Endodermal cell (in vitro differentiated cells): ENCODE data around the gene ATN1. TPM values are rescaled to one million over a fixed set of nuclear protein-coding genes. Genes with fewer than 3 reads are reported as not detected.

ENCODE experiments used
- DNase-seq: peaks from one replicate; pipeline ENCODE4 v3.0.0-alpha.2; 2017
- H3K27ac ChIP-seq: 2 replicates; pipeline ENCODE4 v1.5.1; 2013; ENCODE audit warnings: mild to moderate bottlenecking, low read depth, low read length, moderate library complexity
- H3K27me3 ChIP-seq: 2 replicates; pipeline ENCODE4 v1.6.1; 2013; ENCODE audit warnings: mild to moderate bottlenecking, low read length, moderate library complexity; ENCODE audit not compliant: insufficient read depth, control insufficient read depth, poor library complexity, severe bottlenecking
- H3K36me3 ChIP-seq: 2 replicates; pipeline ENCODE4 v1.7.0; 2013; ENCODE audit warnings: mild to moderate bottlenecking, low read length, moderate library complexity; ENCODE audit not compliant: control insufficient read depth, insufficient read depth
- H3K4me1 ChIP-seq: one replicate; pipeline ENCODE4 v1.7.0; 2013; ENCODE audit warnings: low read length; ENCODE audit not compliant: control insufficient read depth, insufficient read depth
- H3K4me3 ChIP-seq: 2 replicates; pipeline ENCODE4 v1.5.1; 2013; ENCODE audit warnings: mild to moderate bottlenecking, low read length, moderate library complexity
- H3K9ac ChIP-seq: 2 replicates; pipeline ENCODE4 v1.6.1; 2013; ENCODE audit warnings: mild to moderate bottlenecking, low read length, moderate library complexity; ENCODE audit not compliant: poor library complexity, severe bottlenecking; ENCODE audit errors: extremely low read depth
- H3K9me3 ChIP-seq: 2 replicates; pipeline ENCODE4 v1.6.1; 2013; ENCODE audit warnings: mild to moderate bottlenecking, low read length, moderate library complexity; ENCODE audit not compliant: control insufficient read depth
- H3K27ac Mint-ChIP-seq: 2 replicates; pipeline ENCODE4 v1.8.0; 2020; ENCODE audit warnings: mixed read lengths
- H3K27me3 Mint-ChIP-seq: 2 replicates; pipeline ENCODE4 v1.8.0; 2021; ENCODE audit warnings: mild to moderate bottlenecking, mixed read lengths; ENCODE audit not compliant: insufficient read depth
- H3K36me3 Mint-ChIP-seq: 2 replicates; pipeline ENCODE4 v1.8.0; 2020; ENCODE audit warnings: low read depth, mixed read lengths
- H3K4me1 Mint-ChIP-seq: 2 replicates; pipeline ENCODE4 v1.8.0; 2020; ENCODE audit warnings: mixed read lengths
- H3K4me3 Mint-ChIP-seq: 2 replicates; pipeline ENCODE4 v1.8.0; 2020; ENCODE audit warnings: mild to moderate bottlenecking, moderate library complexity, mixed read lengths
- H3K9me3 Mint-ChIP-seq: 2 replicates; pipeline ENCODE4 v1.8.0; 2020; ENCODE audit warnings: mild to moderate bottlenecking, mixed read lengths
- WGBS, 2 experiments: methylation state at CpG; one replicate each; pipeline versions ENCODE4 v1.1.5 to v1.1.7; 2013; ENCODE audit warnings: missing lambda C conversion rate in 2 of 2, mixed read lengths in 1 of 2; ENCODE audit not compliant: insufficient coverage in 1 of 2, insufficient read length in 1 of 2; 5-methylcytosine and 5-hydroxymethylcytosine counted together
- total RNA-seq, 2 donors: library from RNA; stranded (reverse); fragmentation: NEBNext Ultra II Directional in 1 of 2; extraction: Animal tissue kit (Norgen Biotek cat#: 25700) in 1 of 2; gene quantifications; 2 replicates in 1 of 2; 3 replicates in 1 of 2; pipeline ENCODE4 v1.2.1, GENCODE V29; 2021
- TF ChIP-seq, protein P1 (sequence below): fragments of 200-600 bp; sonication (generic); conservative IDR thresholded peaks from 2 replicates; pipeline ENCODE4 v1.5.0; 2021; ENCODE audit warnings: antibody characterized with exemption, mild to moderate bottlenecking

The ATN1 gene
- total RNA-seq, 2 donors from 2014 or later = 111 to 244 TPM

DNA sequence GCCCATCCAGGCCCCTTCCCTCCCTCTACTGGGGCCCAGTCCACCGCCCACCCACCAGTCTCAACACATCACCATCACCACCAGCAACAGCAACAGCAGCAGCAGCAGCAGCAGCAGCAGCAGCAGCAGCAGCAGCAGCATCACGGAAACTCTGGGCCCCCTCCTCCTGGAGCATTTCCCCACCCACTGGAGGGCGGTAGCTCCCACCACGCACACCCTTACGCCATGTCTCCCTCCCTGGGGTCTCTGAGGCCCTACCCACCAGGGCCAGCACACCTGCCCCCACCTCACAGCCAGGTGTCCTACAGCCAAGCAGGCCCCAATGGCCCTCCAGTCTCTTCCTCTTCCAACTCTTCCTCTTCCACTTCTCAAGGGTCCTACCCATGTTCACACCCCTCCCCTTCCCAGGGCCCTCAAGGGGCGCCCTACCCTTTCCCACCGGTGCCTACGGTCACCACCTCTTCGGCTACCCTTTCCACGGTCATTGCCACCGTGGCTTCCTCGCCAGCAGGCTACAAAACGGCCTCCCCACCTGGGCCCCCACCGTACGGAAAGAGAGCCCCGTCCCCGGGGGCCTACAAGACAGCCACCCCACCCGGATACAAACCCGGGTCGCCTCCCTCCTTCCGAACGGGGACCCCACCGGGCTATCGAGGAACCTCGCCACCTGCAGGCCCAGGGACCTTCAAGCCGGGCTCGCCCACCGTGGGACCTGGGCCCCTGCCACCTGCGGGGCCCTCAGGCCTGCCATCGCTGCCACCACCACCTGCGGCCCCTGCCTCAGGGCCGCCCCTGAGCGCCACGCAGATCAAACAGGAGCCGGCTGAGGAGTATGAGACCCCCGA lies 9.1 kb downstream of the ATN1 start:
- 82 to 94% methylated on average over 15 to 36 of the region's 36 CpGs for WGBS, 2 experiments
- Histone ChIP-seq H3K27ac (peak overlapping the region; percentile 91), H3K9ac (no peak overlapping the region), H3K36me3 (peaks cover 75% of the 10 kb centered on the region), H3K9me3 (no peaks in the 10 kb centered on the region), H3K4me1 (peaks cover 10% of the 10 kb centered on the region), H3K4me3 (peak overlapping the region; percentile 40), H3K27me3 (no peaks in the 10 kb centered on the region)
- TF ChIP-seq, protein P1, sequence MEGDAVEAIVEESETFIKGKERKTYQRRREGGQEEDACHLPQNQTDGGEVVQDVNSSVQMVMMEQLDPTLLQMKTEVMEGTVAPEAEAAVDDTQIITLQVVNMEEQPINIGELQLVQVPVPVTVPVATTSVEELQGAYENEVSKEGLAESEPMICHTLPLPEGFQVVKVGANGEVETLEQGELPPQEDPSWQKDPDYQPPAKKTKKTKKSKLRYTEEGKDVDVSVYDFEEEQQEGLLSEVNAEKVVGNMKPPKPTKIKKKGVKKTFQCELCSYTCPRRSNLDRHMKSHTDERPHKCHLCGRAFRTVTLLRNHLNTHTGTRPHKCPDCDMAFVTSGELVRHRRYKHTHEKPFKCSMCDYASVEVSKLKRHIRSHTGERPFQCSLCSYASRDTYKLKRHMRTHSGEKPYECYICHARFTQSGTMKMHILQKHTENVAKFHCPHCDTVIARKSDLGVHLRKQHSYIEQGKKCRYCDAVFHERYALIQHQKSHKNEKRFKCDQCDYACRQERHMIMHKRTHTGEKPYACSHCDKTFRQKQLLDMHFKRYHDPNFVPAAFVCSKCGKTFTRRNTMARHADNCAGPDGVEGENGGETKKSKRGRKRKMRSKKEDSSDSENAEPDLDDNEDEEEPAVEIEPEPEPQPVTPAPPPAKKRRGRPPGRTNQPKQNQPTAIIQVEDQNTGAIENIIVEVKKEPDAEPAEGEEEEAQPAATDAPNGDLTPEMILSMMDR = peak; percentile 46
- Mint-ChIP-seq H3K9me3 (no peaks in the 10 kb centered on the region), H3K36me3 (peaks cover 74% of the 10 kb centered on the region), H3K4me1 (peaks cover 25% of the 10 kb centered on the region), H3K4me3 (peak overlapping the region; percentile 63), H3K27me3 (no peaks in the 10 kb centered on the region), H3K27ac (peak overlapping the region; percentile 89)
- peak; percentile 71 for DNase-seq

DNA sequence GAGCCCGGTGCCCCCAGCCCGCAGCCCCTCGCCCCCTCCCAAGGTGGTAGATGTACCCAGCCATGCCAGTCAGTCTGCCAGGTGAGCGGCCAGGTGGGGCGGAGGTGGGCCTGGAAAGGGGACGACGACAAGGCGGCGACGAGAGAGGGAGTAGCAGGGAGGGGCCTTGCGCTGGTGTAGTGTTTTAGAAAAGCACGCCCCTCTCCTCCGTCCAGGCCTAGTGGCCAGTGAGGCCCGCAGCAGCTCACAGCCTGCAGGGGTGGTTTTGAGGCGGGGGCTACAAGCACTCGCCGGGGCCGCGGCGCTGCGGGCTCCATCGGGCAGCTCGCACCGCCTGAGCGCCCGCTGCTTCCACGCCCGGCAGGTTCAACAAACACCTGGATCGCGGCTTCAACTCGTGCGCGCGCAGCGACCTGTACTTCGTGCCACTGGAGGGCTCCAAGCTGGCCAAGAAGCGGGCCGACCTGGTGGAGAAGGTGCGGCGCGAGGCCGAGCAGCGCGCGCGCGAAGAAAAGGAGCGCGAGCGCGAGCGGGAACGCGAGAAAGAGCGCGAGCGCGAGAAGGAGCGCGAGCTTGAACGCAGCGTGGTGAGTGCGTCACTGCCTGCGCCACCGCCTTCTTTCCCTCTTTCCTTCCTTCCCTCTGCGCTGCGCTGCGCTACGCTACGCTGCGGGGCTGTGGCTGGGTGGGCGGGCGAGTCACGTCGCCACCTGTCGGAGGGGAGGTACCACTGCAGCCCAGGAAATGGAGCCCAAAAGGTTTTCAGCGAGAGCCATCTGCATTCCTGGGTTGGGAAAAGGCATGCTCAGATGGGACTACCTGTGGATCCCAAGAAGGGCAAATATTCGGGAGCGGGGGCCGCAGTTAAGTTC lies 10.0 kb downstream of the ATN1 start:
- peak overlapping the region; percentile 90 for H3K27ac Mint-ChIP-seq
- Histone ChIP-seq H3K36me3 (peaks cover 81% of the 10 kb centered on the region), H3K27me3 (no peaks in the 10 kb centered on the region), H3K4me1 (peaks cover 8% of the 10 kb centered on the region), H3K4me3 (peak overlapping the region; percentile 72), H3K9ac (peak overlapping the region; percentile 67), H3K9me3 (no peaks in the 10 kb centered on the region), H3K27ac (peak overlapping the region; percentile 91)
- H3K27me3 Mint-ChIP-seq = no peaks in the 10 kb centered on the region
- peaks cover 80% of the 10 kb centered on the region for H3K36me3 Mint-ChIP-seq
- DNase-seq = peak; percentile 99
- H3K4me1 Mint-ChIP-seq = peaks cover 25% of the 10 kb centered on the region
- TF ChIP-seq, protein P1 = peak; percentile 99
- peak overlapping the region; percentile 63 for H3K4me3 Mint-ChIP-seq
- 7 to 15% methylated on average over 53 to 80 of the region's 80 CpGs for WGBS, 2 experiments
- H3K9me3 Mint-ChIP-seq = no peaks in the 10 kb centered on the region

GRCh38 chr12:6938353-6939190 lies 10.8 kb downstream of the ATN1 start:
- H3K4me1 ChIP-seq = peaks cover 6% of the 10 kb centered on the region
- H3K36me3 Mint-ChIP-seq = peaks cover 75% of the 10 kb centered on the region
- no peaks in the 10 kb centered on the region for H3K9me3 ChIP-seq
- WGBS, 2 experiments = 91 to 93% methylated on average over 14 to 32 of the region's 32 CpGs
- no peaks in the 10 kb centered on the region for H3K27me3 ChIP-seq
- peak overlapping the region; percentile 59 for H3K27ac ChIP-seq
- TF ChIP-seq, protein P1 = peak; percentile 6
- peak overlapping the region; percentile 63 for H3K4me3 Mint-ChIP-seq
- H3K36me3 ChIP-seq = peaks cover 73% of the 10 kb centered on the region
- H3K27me3 Mint-ChIP-seq = no peaks in the 10 kb centered on the region
- H3K4me3 ChIP-seq = peak overlapping the region; percentile 72
- no peaks in the 10 kb centered on the region for H3K9me3 Mint-ChIP-seq
- DNase-seq = no peak
- peaks cover 30% of the 10 kb centered on the region for H3K4me1 Mint-ChIP-seq
- peak overlapping the region; percentile 90 for H3K27ac Mint-ChIP-seq
- H3K9ac ChIP-seq = no peak overlapping the region
